Parathyroid adenoma (tissue), 2 donors: Measurements from ENCODE around the gene CCL26.

ENCODE experiments used
- H2AFZ ChIP-seq: fragments of 300-600 bp; sonication (generic); one replicate; pipeline ENCODE4 v1.7.0; 2017; ENCODE audit warnings: antibody characterized with exemption, mild to moderate bottlenecking
- H3K27ac ChIP-seq: fragments of 300-600 bp; sonication (generic); one replicate; pipeline ENCODE4 v1.7.0; 2017
- H3K27me3 ChIP-seq: fragments of 300-600 bp; sonication (generic); one replicate; pipeline ENCODE4 v1.7.0; 2017; ENCODE audit warnings: low read length; ENCODE audit not compliant: control insufficient read depth, insufficient read depth
- H3K36me3 ChIP-seq: fragments of 300-600 bp; sonication (generic); one replicate; pipeline ENCODE4 v1.7.0; 2017; ENCODE audit warnings: low read length; ENCODE audit not compliant: control insufficient read depth, insufficient read depth
- H3K4me1 ChIP-seq: fragments of 300-600 bp; sonication (generic); one replicate; pipeline ENCODE4 v1.7.0; 2017; ENCODE audit warnings: control low read depth
- H3K4me2 ChIP-seq: fragments of 300-600 bp; sonication (generic); one replicate; pipeline ENCODE4 v1.7.0; 2017; ENCODE audit warnings: low read length
- H3K4me3 ChIP-seq: fragments of 300-600 bp; sonication (generic); one replicate; pipeline ENCODE4 v1.7.0; 2017; ENCODE audit warnings: low read depth, low read length
- H3K79me2 ChIP-seq: fragments of 300-600 bp; sonication (generic); one replicate; pipeline ENCODE4 v1.7.0; 2017; ENCODE audit warnings: control low read depth
- H3K9ac ChIP-seq: fragments of 300-600 bp; sonication (generic); one replicate; pipeline ENCODE4 v1.7.0; 2017; ENCODE audit warnings: mild to moderate bottlenecking
- H3K9me3 ChIP-seq: fragments of 300-600 bp; sonication (generic); one replicate; pipeline ENCODE4 v1.7.0; 2017; ENCODE audit warnings: low read length; ENCODE audit not compliant: control insufficient read depth
- CTCF ChIP-seq: fragments of 300-600 bp; sonication (generic); IDR thresholded peaks from one replicate; pipeline ENCODE4 v1.7.0; 2017; ENCODE audit warnings: antibody characterized with exemption, mild to moderate bottlenecking
- donor health status: primary hyperparathyroidism.

Gene CCL26

GRCh38 chr7:75806560-75807307 lies 34.7 kb upstream of the CCL26 start:
- H3K27ac ChIP-seq, result no peak overlapping the region
- H3K9me3 ChIP-seq, result no peaks in the 10 kb centered on the region
- peaks cover 13% of the 10 kb centered on the region for H3K4me1 ChIP-seq
- no peak overlapping the region for H3K4me3 ChIP-seq
- H2AFZ ChIP-seq, result no peak overlapping the region
- no peaks in the 10 kb centered on the region for H3K79me2 ChIP-seq
- no peaks in the 10 kb centered on the region for H3K27me3 ChIP-seq
- no peaks in the 10 kb centered on the region for H3K36me3 ChIP-seq
- TF ChIP-seq CTCF, result no peak
- no peak overlapping the region for H3K4me2 ChIP-seq
- H3K9ac ChIP-seq, result no peak overlapping the region

GRCh38 chr7:75804705-75805104 lies 32.7 kb upstream of the CCL26 start:
- Histone ChIP-seq H3K4me2 (no peak overlapping the region), H3K27ac (peak overlapping the region; percentile 33), H3K4me3 (no peak overlapping the region), H3K79me2 (no peaks in the 10 kb centered on the region), H3K9me3 (no peaks in the 10 kb centered on the region), H3K27me3 (no peaks in the 10 kb centered on the region), H2AFZ (no peak overlapping the region), H3K9ac (no peak overlapping the region), H3K4me1 (peaks cover 13% of the 10 kb centered on the region), H3K36me3 (no peaks in the 10 kb centered on the region)
- no peak for TF ChIP-seq CTCF

- no peaks in the 10 kb centered on the region for H3K9me3 ChIP-seq
- H3K4me3 ChIP-seq, result no peak overlapping the region
- peaks cover 18% of the 10 kb centered on the region for H3K4me1 ChIP-seq
- no peak for TF ChIP-seq CTCF
- H2AFZ ChIP-seq, result peak overlapping the region; percentile 19
- H3K27me3 ChIP-seq, result no peaks in the 10 kb centered on the region
- no peaks in the 10 kb centered on the region for H3K79me2 ChIP-seq
- no peak overlapping the region for H3K9ac ChIP-seq
- H3K27ac ChIP-seq, result peak overlapping the region; percentile 33
- H3K4me2 ChIP-seq, result no peak overlapping the region
- H3K36me3 ChIP-seq, result no peaks in the 10 kb centered on the region
Observed at GRCh38 chr7:75804004-75804403, 32.0 kb upstream of the CCL26 start.

- Histone ChIP-seq H3K36me3 (no peaks in the 10 kb centered on the region), H3K79me2 (no peaks in the 10 kb centered on the region), H3K27ac (peak overlapping the region; percentile 12), H3K4me3 (no peak overlapping the region), H3K4me2 (no peak overlapping the region), H3K9me3 (no peaks in the 10 kb centered on the region), H3K9ac (no peak overlapping the region), H3K27me3 (no peaks in the 10 kb centered on the region), H2AFZ (no peak overlapping the region), H3K4me1 (peaks cover 33% of the 10 kb centered on the region)
- no peak for TF ChIP-seq CTCF
Observed at GRCh38 chr7:75802552-75802821, 30.5 kb upstream of the CCL26 start.

- Histone ChIP-seq H3K4me2 (no peak overlapping the region), H3K4me1 (peaks cover 57% of the 10 kb centered on the region), H3K79me2 (no peaks in the 10 kb centered on the region), H3K27me3 (no peaks in the 10 kb centered on the region), H3K9ac (no peak overlapping the region), H3K4me3 (no peak overlapping the region), H3K9me3 (no peaks in the 10 kb centered on the region), H3K36me3 (no peaks in the 10 kb centered on the region), H3K27ac (peak overlapping the region; percentile 98), H2AFZ (peak overlapping the region; percentile 57)
- TF ChIP-seq CTCF, result no peak
Observed at GRCh38 chr7:75798770-75799169, 26.8 kb upstream of the CCL26 start.
